HG02840 (cell line): ENCODE measurements around the gene DNAH17.

Source experiments
- ATAC-seq: cut with Tn5 transposase; IDR thresholded peaks from one replicate; pipeline ENCODE4 v1.9.1; 2021; ENCODE audit warnings: mild to moderate bottlenecking, moderate library complexity, moderate number of reproducible peaks; ENCODE audit not compliant: unreplicated experiment, low FRiP score

The DNAH17 gene

DNA sequence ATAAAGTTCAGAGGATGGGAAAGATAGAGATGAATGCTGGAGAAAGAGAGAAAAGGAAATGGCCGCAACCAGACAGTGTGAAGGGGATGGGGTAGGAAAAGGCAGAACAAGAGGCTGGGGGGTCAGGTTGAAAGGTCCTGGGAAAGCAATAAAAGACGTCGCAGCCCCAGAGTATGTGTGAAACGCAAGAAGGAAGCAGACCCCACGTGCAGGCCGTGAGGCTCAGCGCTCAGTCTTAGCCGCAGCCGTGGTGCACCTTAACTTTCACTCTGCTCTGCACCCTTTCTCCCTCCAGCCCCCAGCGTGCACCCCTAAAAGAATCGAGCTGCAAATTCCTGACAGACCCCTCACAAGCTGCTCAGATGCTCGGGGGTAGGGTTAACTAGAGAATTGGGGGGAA, 1.9 kb downstream of the DNAH17 start:
- no peak for ATAC-seq

DNA sequence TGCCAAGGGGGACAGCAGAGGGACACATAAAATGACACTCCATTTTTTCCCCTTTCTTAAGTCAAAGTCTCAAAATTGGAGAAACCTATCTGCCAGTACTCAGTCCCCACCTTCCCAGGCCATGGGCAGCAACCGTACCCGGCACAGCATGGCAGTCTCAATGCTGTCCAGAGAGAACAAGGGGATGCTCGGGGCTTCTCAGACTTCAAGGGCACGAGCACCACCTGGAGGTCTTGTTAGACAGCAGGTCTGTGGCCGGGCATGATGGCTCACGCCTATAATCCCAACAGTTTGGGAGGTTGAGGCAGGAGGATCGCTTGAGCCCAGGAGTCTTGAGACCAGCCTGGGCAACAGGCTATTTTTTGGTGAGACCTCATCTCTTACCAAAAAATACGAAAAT, 3.2 kb downstream of the DNAH17 start:
- no peak for ATAC-seq

DNA sequence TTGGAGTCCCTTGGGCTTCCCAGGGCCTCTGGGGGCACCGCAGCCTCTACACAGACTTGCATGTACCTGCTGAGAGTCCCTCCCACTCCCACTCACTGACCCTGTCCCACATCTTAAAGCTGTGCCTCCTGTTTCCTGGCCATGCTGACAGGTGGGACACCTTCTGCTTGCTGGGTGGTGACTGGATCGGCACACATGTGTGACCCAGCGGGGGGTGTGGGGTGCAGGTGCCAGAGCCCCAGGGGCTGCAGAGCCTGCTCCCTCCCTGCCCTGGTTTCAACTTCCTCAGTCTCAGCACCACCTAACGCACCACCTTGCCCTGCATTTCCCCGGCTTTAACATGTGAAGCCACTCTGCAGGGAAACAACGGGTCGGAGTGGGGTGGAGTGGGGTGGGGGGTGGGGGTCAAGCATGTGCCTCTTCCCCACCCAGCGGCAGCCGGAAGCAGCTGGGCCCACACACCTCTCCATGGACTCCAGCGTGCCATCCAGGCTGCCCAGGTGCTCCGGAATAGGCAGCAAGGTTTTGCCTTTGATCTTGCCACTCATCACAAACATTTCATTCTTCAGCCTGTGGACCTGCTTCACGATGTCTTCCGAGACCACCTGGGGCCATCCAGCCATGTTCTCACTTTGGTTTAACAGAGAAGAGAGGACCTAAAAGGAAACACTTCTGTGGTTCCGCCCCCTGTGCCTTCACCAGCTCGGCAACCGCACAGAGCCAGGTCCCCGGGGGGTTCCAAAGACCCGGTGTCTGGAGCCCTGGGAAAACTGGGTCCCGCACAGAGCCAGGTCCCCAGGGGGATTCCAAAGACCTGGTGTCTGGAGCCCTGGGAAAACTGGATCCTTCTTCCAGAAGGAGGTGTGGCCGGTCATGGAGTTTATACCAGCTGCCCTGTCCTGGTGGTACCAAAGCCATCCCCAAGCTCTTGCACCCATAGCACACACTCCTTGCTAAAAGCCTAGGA, 4.7 kb downstream of the DNAH17 start:
- ATAC-seq, result no peak

DNA sequence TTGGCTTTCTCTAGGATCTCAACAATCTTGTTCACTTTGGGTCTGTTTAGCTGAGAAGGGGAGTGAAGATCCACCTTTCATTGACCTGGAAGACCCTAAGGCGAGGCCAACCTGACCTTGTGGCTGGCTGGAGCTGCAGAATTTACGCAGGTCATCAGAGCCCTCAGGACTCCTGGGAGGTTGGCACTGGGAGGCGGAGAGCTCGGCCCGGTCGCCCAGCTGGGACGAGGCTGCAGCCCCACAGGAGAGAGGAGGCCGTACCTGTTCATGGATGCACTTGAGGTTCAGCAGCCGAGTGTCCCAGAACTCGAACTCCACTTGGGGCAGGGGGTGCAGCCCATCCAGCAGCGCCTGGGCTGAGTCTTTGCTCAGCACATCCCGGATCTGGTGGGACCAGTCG, 5.9 kb downstream of the DNAH17 start:
- no peak for ATAC-seq

DNA sequence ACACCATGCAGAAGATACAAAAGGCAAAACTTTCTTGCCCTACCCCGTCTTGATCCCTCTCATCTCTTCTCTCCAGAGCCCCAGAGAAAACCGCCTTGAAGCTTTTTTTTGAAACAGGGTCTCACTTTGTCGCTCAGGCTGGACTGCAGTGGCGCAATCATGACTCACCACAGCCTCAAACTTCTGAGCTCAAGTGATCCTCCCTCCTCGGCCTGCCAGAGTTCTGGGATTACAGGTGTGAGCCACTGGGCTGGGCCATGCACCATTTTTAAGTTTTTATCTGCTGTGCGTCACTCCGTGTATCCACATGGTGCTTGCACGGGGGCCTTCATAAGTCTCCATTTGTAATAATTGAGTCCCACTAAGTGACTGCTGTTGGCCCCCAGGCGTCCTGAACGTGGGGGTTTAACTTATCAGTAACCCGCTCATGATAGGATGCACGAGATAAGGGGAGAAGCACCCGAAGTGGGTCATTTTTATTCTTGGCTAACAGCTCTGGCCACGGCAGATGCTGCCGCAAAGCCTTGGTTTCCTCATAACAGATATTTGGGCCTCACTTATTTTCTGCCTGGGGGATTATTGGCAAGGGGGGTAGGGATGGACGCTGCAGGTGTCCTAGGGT, 8.6 kb downstream of the DNAH17 start:
- no peak for ATAC-seq

DNA sequence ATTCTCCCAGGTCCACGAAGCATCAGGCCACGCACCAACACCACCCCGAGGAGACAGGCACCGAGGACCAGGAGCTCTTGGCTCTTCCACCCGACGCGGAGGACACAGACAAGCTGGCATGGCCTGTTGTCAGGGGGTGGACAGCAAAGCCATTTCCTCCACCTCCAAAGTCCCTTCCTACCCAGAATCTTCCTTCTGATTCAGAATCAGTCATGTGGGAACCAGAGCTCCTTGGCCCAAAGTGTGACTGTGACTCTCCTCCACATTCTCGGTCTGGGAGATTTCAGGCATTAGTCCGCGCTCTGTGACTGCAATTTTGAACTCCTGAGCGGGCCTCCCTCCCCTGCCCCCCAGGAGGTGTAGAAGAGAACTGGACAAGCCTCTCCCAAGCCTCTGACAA, 9.2 kb downstream of the DNAH17 start:
- ATAC-seq, result no peak

DNA sequence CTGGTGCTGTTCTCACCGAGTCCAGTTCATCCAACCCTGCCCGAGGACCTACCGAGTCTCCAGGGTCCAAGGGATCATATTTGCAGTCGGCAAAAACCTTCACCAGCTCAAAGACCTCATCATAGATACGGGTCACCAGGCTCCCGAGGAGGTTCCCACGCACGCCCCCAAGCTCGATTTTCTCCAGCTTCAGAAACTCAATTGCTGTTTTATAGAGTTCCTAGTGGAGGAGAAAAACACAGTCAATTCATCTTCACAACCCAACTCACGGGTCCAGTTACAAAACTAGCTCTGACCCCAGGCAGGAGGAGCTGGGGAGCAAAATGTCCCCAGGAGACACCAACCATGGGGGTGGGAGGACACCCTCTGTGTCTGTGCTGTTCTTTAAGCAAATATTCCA, 10.2 kb downstream of the DNAH17 start:
- no peak for ATAC-seq

DNA sequence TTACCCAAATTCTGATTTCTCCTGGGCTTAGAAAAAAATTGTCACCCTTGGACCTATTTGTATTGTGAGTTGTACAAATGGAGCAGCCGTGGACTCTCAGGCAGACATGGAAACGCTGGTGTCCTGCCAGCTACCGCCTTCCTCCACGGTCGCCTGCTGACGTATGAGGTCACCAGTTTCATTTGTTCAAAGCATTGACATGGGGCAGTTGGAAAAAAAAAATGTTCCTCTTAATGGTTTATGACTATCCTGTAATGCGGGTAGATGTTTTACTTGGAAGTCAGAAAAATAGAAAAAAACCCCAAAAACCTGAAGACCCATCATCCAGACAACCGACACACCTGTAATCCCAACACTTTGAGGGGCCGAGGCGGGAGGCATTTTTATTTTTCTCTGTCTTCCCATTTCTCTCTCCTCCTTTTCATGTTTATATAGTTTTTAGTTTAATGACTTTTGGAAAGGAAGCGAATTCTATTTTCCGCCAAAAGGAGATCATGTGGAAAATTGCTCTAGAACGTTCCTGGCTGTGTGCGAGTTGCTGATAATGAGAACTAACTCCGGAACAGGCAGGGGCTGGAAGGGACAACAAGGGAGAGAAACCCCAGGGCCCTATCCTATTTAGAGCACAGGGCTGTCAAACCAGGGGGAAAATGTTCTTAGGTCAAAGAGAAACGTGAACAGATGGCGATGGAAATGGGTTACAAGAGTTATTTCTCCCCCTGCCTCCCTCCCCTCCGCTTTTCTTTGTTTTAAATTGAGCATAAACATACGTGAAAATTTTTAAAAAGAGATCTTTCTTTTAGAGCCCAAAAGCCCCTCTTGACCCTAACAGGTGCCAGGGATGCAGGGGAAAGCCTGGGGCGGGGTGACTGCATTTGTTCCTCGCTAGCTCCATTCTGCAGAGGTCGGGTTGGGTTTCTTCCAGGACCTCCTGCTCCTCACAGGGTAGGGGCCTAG, 13.7 kb downstream of the DNAH17 start:
- no peak for ATAC-seq

DNA sequence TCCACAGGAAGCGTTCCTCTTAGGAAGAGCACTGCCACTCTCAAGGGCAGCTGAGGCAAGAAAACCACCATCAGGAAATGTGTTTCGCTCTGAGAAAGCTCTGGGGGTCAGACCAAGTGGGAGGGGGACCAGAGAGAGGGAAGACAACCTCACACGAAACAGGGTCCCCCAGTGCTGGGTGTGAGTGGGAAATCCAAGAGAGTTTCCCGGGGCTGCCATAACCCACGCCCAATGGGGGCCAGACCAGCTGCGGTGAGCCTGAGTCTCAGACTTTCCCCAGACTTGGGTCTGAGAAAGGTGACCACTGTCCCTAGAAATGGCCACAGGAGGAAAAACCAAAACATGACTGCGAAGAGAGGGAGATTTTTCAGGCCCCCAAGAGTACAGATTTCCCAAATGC, 14.5 kb downstream of the DNAH17 start:
- no peak for ATAC-seq

DNA sequence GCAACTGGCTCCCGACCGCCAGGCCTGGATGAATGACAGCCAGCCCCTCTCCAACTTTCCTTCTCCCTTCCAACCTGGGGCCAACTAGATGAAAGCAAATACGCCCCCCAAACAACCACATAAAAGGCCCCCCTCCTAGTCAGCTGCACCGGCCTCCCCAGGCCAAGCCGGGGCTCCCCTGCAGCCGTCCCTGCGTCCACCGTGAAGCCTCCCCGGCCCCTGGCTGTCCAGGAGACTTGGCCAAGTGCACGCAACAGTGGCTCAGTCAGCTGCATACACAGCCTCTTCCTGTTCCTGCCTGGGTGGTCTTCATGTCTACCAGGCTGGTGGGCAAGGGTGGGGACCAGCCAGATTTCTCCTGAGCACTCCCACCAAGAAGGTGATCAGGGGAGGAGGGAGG, 16.0 kb downstream of the DNAH17 start:
- no peak for ATAC-seq

DNA sequence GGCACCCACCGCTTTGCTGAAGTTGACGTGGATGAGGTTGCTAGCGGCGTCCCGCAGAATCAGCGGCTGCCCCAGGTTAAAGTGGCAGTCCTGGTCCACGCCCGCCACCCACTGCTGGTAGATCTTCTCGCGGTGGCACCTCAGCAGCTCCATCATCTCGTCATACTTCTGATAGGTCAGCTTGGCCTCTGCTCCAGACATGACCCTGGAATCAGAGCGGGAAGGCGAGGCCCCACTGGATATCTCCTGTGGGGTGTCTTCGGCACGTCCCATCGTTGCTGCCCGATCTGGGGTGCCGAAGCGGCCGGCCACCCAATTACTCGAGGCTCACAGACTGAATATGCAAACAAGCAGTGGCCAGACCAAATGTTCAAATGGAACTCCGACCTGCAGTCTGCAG, 16.5 kb downstream of the DNAH17 start:
- no peak for ATAC-seq

DNA sequence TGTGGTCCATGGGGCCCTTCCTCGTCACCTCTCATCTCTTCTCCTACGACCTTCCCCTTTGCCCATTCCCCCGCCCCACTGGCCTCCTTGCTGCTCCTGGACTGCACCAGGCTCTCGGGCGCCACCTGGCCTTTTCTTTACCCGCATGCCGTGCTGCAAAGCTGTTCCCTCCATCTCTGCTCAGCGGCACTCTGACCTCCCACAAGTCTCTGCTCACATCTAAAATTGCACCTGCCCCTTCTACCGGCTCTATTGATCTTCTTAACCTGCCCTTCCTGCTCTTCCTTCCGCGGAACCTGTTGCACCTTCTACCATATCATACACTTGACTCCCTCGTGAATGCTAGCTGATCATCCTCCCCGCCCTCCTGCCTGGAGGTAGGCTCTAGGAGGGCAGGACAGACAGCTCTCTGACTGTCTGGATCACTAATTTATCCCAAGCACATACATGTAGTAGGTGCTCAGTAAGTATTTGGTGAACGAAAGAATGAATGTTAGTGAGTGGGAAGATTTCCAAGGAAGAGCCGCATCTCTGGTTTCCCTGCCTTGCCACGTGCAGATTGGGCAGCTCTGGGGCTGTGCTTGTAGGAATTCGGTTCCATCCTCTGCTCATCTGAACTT, 17.3 kb downstream of the DNAH17 start:
- no peak for ATAC-seq

DNA sequence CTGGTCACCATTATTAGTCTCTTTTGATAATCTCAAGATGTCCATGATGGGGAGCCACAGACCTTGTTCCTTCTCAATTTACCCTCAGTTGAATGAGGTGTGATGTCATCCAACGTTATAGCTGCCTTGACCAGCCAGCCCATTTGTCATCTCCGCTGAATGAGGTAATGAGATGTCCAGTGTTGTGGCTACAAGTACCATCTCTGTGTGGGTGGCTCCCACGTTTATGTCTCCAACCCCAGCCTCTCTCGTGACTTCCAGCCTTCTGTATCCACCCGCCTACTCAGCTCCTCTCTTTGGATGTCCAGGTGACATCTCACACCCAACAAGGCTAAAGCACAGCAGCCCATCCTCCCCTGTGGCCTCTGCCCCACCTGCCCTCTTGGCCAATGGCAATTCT, 18.2 kb downstream of the DNAH17 start:
- no peak for ATAC-seq

DNA sequence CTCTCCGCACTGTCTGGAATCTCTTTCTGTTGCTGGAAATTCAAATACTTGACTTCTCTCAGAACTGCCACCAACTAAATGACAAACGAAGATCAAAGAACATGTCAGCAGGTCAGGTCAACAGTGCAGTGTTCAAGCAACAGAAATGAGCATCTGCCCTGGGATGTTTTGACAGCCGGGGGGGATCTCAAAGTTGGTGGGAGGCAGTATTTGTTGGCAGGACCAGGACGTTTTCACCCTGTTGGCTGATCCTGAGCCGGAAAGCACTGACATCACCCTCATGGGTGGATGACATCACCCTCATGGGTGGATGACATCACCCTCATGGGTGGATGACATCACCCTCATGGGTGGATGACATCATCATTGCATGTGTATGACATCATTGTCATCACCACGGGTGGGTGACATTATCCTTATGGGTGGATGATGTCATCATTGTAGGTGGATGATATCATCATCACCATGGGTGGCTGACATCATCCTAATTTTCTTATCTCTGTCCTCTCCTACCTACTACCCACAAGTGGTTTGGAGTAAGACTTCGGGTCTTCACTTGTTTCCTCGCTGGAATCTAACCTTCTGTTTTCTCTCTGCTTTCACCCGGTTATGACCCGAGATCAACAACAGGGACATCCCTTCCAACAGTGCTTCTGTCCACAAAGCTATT, 18.9 kb downstream of the DNAH17 start:
- no peak for ATAC-seq

DNA sequence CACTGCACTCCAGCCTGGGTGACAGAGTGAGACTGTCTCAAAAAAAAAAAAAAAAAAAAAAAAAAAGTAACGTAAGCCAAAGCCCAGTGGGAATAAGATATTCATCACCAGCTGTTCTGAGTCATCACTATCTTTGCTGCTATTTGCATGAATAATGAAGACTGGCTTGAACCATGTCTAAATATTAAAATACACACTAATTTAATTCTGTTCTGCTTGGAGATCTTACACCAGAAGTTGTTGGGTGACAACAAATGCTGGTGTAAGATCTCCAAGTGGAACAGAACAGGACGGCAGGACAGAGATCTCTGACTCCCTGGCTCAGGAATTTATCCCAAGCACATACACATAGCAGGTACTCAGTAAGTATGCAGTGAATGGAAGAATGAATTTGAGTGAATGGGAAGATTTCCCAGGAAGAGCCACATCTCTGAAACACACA, 19.6 kb downstream of the DNAH17 start:
- no peak for ATAC-seq

DNA sequence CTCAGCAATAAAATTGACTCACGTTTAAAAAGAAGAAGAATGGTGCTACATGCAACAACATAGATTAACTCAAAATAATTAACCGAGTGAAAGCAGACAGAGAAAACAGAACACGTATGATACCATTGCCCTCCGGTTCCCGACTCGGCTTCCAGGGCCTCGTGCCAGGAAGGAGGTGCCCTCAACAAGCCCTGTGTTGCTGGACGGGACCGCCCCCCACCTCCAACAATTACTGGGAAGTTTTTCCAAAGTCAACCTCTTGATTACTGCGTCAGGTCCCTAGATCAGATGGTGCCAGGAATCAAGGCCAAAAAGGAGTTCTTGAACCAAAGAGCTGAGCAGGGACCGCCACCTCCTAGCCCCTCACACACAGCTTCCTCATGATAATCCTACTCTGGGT, 20.4 kb downstream of the DNAH17 start:
- ATAC-seq, result no peak

DNA sequence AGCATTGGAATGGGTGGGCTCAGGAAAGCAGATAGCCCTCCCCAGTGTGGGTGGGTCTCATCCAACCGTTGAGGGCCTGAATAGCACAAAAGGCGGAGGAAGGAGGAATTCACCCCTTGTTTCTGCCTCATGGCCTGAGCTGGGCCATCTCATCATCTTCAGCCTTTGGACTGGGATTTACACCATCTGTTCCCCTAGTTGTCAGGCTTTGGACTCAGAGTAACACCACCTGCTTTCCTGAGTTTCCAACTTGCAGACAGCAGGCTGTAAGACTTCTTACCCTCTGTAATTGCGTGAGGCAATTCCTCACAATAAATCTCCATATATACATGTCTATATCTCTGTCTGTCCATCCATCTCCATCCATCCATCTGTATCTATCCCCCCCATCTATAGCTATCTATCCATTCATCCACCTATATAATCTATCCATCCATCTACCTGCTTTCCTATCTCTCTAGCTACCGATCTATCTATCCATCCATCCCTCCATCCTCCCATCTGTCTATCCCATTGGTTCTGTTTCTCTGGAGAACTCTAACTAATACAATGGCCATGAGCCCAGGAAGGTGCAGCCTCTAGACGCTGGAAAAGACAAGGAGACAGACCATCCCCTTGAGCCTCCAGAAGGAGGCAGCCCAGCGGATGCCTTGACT, 21.3 kb downstream of the DNAH17 start:
- ATAC-seq, result no peak

DNA sequence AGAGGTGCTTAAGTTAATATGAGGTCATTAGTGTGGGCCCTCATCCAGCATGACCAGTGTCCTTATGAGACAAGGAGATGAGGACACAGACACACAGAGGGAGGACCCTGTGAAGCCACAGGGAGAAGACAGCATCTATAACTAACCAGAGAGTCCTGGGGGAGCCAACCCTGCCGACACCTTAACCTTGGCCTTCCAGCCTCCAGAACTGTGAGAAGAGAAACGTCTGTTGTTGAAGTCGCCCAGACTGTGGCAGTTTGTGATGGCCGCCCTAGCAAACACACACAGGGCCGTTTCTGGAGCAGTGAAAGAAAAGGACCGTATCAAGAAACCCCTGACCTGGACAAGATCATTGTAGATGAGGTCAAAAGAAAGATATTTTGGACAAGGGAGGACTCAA, 26.7 kb downstream of the DNAH17 start:
- no peak for ATAC-seq

DNA sequence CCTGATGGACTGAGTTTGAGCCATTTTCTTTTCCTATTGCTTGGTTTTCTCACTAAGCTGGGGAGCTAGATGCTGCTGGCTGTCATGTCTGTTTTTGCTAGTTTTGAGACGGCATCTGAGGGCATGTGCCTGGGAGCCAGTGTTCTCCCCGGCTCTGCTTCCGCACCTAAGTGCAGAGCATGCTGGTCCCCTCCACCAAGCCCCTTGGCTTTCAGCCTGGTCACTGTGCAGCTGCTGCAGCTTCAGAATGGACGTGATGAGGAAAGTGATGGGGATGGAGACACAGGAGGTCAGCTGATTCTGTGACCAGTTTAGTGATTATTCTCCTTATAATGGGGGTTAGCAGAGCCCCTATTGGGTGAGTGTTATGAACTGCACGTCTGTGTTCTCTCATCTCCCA, 28.5 kb downstream of the DNAH17 start:
- ATAC-seq, result no peak
